Tibial nerve (tissue), 4 donors: Measurements from ENCODE around the gene TNIK. TPM values are rescaled to one million over a fixed set of nuclear protein-coding genes. Genes with fewer than 3 reads are reported as not detected.
"Not testable (repeated sequence)": the region's sequence is repeated elsewhere in the genome, so short reads cannot be mapped to it uniquely, and the experiment has no call there.

ENCODE experiments used
- DNase-seq, 2 donors: peaks; one replicate each; pipeline ENCODE4 v3.0.0-alpha.2; 2019; ENCODE audit warnings: low spot score in 2 of 2
- H3K27ac ChIP-seq, 4 donors: fragments of 200-600 bp; sonication (generic) in 3 of 4; one replicate each; pipeline ENCODE4 v1.5.1; 2017 to 2019; ENCODE audit warnings: mild to moderate bottlenecking in 1 of 4
- H3K27me3 ChIP-seq, 2 donors: fragments of 200-600 bp; sonication (generic) in 1 of 2; one replicate each; pipeline versions ENCODE4 v1.5.1 to v1.6.0; 2017 to 2019
- H3K36me3 ChIP-seq, 3 donors: fragments of 200-600 bp; sonication (generic); one replicate each; pipeline ENCODE4 v1.5.1; 2018 to 2019
- H3K4me1 ChIP-seq, 4 donors: fragments of 200-600 bp; sonication (generic) in 3 of 4; one replicate each; pipeline ENCODE4 v1.5.1; 2017 to 2019
- H3K4me3 ChIP-seq, 4 donors: fragments of 200-600 bp; sonication (generic) in 3 of 4; one replicate each; pipeline ENCODE4 v1.5.1; 2017 to 2019; ENCODE audit warnings: mild to moderate bottlenecking in 1 of 4, moderate library complexity in 1 of 4
- H3K9me3 ChIP-seq, 4 donors: fragments of 200-600 bp; sonication (generic) in 3 of 4; one replicate each; pipeline ENCODE4 v1.5.1; 2017 to 2019
- CTCF ChIP-seq, 5 experiments: fragments of 200-600 bp in 3 of 5; fragments of 450-650 bp in 2 of 5; sonication (generic) in 3 of 5; IDR thresholded peaks; one replicate each; pipeline ENCODE4 v1.5.1; 2016 to 2019; ENCODE audit warnings: antibody characterized with exemption in 5 of 5, mild to moderate bottlenecking in 3 of 5, moderate library complexity in 2 of 5
- EP300 ChIP-seq, 2 donors: sonication (generic); formaldehyde crosslinking; IDR thresholded peaks; one replicate each; pipeline ENCODE4 v1.6.1; 2017; ENCODE audit warnings: antibody characterized with exemption in 2 of 2, mild to moderate bottlenecking in 1 of 2
- POLR2A ChIP-seq, 2 donors: fragments of 450-650 bp; IDR thresholded peaks; one replicate each; pipeline ENCODE4 v1.6.1; 2017; ENCODE audit warnings: antibody characterized with exemption in 2 of 2, mild to moderate bottlenecking in 2 of 2, moderate library complexity in 2 of 2
- WGBS, 2 donors: methylation state at CpG; one replicate each; pipeline ENCODE4 v1.1.5; 2018; 5-methylcytosine and 5-hydroxymethylcytosine counted together
- total RNA-seq, 4 donors: library from RNA; depleted of rRNA; stranded (reverse); fragments of >200 nt; gene quantifications; one replicate each; pipeline ENCODE4 v1.1.0, GENCODE V29; 2016

TNIK gene
- total RNA-seq, 4 donors from 2014 or later, result 5.4 to 11.1 (median 7.5) TPM

GRCh38 chr3:171121801-171122200 lies 338.4 kb downstream of the TNIK start:
- no peak for DNase-seq
- no peaks in the 10 kb centered on the region for H3K36me3 ChIP-seq
- H3K27me3 ChIP-seq, result no peaks in the 10 kb centered on the region
- no peak overlapping the region for H3K27ac ChIP-seq
- peaks cover 0 to 12% (median 4%) of the 10 kb centered on the region in 4 donors for H3K4me1 ChIP-seq
- no peak overlapping the region for H3K4me3 ChIP-seq
- TF ChIP-seq POLR2A (IDR thresholded peaks at IDR 0.05) (no peak), EP300 (IDR thresholded peaks at IDR 0.05) (no peak), CTCF (IDR thresholded peaks at IDR 0.05) (no peak)
- no peaks in the 10 kb centered on the region for H3K9me3 ChIP-seq

GRCh38 chr3:171119402-171119801 lies 340.8 kb downstream of the TNIK start:
- WGBS, 2 donors, result 95 to 97% methylated on average over 3 of the region's 3 CpGs
- not testable (repeated sequence) for H3K9me3 ChIP-seq, H3K36me3 ChIP-seq, H3K4me1 ChIP-seq, H3K4me3 ChIP-seq, H3K27ac ChIP-seq, H3K27me3 ChIP-seq, DNase-seq

- not testable (repeated sequence) for H3K27me3 ChIP-seq, H3K4me1 ChIP-seq, H3K36me3 ChIP-seq, H3K4me3 ChIP-seq, H3K9me3 ChIP-seq, H3K27ac ChIP-seq, DNase-seq
- 86 to 91% methylated on average over 3 of the region's 3 CpGs for WGBS, 2 donors
These were observed 341.2 kb downstream of the TNIK start for GRCh38 chr3:171118993-171119392.

- no peak for TF ChIP-seq EP300 (IDR thresholded peaks at IDR 0.05)
- TF ChIP-seq POLR2A (IDR thresholded peaks at IDR 0.05), result no peak
- no peak for TF ChIP-seq CTCF (IDR thresholded peaks at IDR 0.05)
These were observed 343.3 kb downstream of the TNIK start for GRCh38 chr3:171116824-171117395.

GRCh38 chr3:171116365-171116764 lies 343.8 kb downstream of the TNIK start:
- TF ChIP-seq POLR2A (IDR thresholded peaks at IDR 0.05), result no peak
- no peak for TF ChIP-seq EP300 (IDR thresholded peaks at IDR 0.05)
- TF ChIP-seq CTCF (IDR thresholded peaks at IDR 0.05), result no peak
- Histone ChIP-seq H3K4me1 (no peaks in the 10 kb centered on the region), H3K9me3 (no peaks in the 10 kb centered on the region), H3K4me3 (no peak overlapping the region), H3K36me3 (no peaks in the 10 kb centered on the region), H3K27me3 (no peaks in the 10 kb centered on the region), H3K27ac (no peak overlapping the region)
- DNase-seq, result no peak

More at GRCh38 chr3:171116824-171117395, 343.3 kb downstream of the TNIK start:
- Histone ChIP-seq H3K27ac (no peak overlapping the region), H3K27me3 (no peaks in the 10 kb centered on the region), H3K4me1 (no peaks in the 10 kb centered on the region), H3K4me3 (no peak overlapping the region), H3K36me3 (no peaks in the 10 kb centered on the region), H3K9me3 (no peaks in the 10 kb centered on the region)
- DNase-seq, result no peak
- WGBS, 2 donors, result 78 to 86% methylated on average over 2 of the region's 2 CpGs

GRCh38 chr3:171115667-171116066 lies 344.5 kb downstream of the TNIK start:
- Histone ChIP-seq H3K9me3 (no peaks in the 10 kb centered on the region), H3K27me3 (no peaks in the 10 kb centered on the region), H3K4me3 (no peak overlapping the region), H3K36me3 (peaks cover 0 to 1% (median 0%) of the 10 kb centered on the region in 3 donors), H3K4me1 (no peaks in the 10 kb centered on the region), H3K27ac (no peak overlapping the region)
- WGBS, 2 donors, result 66 to 86% methylated on average over 2 of the region's 2 CpGs
- no peak for TF ChIP-seq CTCF (IDR thresholded peaks at IDR 0.05)
- no peak for TF ChIP-seq POLR2A (IDR thresholded peaks at IDR 0.05)
- TF ChIP-seq EP300 (IDR thresholded peaks at IDR 0.05), result no peak
- no peak for DNase-seq
